DOHH2 (cell line): Measurements from ENCODE around the gene CFAP97D1.

Experiments
- H3F3A ChIP-seq: fragments of 200-600 bp; sonication (generic), shearing (Covaris generic); 2 replicates; pipeline ENCODE4 v1.6.0; 2016; ENCODE audit warnings: antibody characterized with exemption, mild to moderate bottlenecking; ENCODE audit not compliant: control insufficient read depth, insufficient read depth
- H3K27ac ChIP-seq: fragments of 200-600 bp; sonication (generic); 2 replicates; pipeline ENCODE4 v1.5.1; 2014; ENCODE audit warnings: low read depth, mild to moderate bottlenecking, low read length, moderate library complexity
- H3K27me3 ChIP-seq: fragments of 200-600 bp; sonication (generic); 2 replicates; pipeline ENCODE4 v1.6.1; 2014; ENCODE audit warnings: mild to moderate bottlenecking, low read length, mixed read lengths; ENCODE audit not compliant: control insufficient read depth
- H3K36me3 ChIP-seq: fragments of 200-600 bp; sonication (generic); 2 replicates; pipeline ENCODE4 v1.6.1; 2014; ENCODE audit warnings: mild to moderate bottlenecking, low read length, moderate library complexity, mixed read lengths; ENCODE audit not compliant: control insufficient read depth
- H3K4me1 ChIP-seq: fragments of 200-600 bp; sonication (generic); 2 replicates; pipeline ENCODE4 v1.6.1; 2014; ENCODE audit warnings: mild to moderate bottlenecking, low read length, mixed read lengths; ENCODE audit not compliant: control insufficient read depth
- H3K4me2 ChIP-seq: fragments of 200-600 bp; sonication (generic); 2 replicates; pipeline ENCODE4 v1.6.0; 2014; ENCODE audit warnings: mild to moderate bottlenecking, low read length, moderate library complexity
- H3K4me3 ChIP-seq: fragments of 200-600 bp; sonication (generic); 2 replicates; pipeline ENCODE4 v1.5.1; 2014; ENCODE audit warnings: mild to moderate bottlenecking, low read length, mixed read lengths
- H3K79me2 ChIP-seq: fragments of 200-600 bp; sonication (generic); 2 replicates; pipeline ENCODE4 v1.6.1; 2014; ENCODE audit warnings: mild to moderate bottlenecking, low read length, mixed read lengths; ENCODE audit not compliant: control insufficient read depth
- H3K9me2 ChIP-seq: fragments of 200-600 bp; sonication (generic); replicated peaks from 2 replicates; pipeline ENCODE4 v1.6.1; 2014; ENCODE audit warnings: mild to moderate bottlenecking, low read length, mixed read lengths; ENCODE audit not compliant: control insufficient read depth
- H3K9me3 ChIP-seq: fragments of 200-600 bp; sonication (generic); 2 replicates; pipeline ENCODE4 v1.6.1; 2014; ENCODE audit warnings: antibody characterized with exemption, low read length, mixed read lengths; ENCODE audit not compliant: control insufficient read depth, insufficient read depth
- H4K20me1 ChIP-seq: fragments of 200-600 bp; sonication (generic); 2 replicates; pipeline ENCODE4 v1.6.0; 2014; ENCODE audit warnings: low read depth, mild to moderate bottlenecking, antibody characterized with exemption, low read length, moderate library complexity; ENCODE audit not compliant: control insufficient read depth, insufficient read depth
- EZH2phosphoT487 ChIP-seq: fragments of 200-600 bp; sonication (generic); IDR thresholded peaks from 2 replicates; pipeline ENCODE4 v1.6.1; 2017; ENCODE audit warnings: borderline replicate concordance, mild to moderate bottlenecking, antibody characterized with exemption, low read length, moderate library complexity, mixed read lengths
- TF ChIP-seq, protein P1 (sequence below): fragments of 200-600 bp; sonication (generic); IDR thresholded peaks from one replicate; pipeline ENCODE4 v1.5.1; 2014; ENCODE audit warnings: antibody characterized with exemption, mild to moderate bottlenecking, low read depth, low read length; ENCODE audit not compliant: poor library complexity, severe bottlenecking

CFAP97D1 gene

DNA sequence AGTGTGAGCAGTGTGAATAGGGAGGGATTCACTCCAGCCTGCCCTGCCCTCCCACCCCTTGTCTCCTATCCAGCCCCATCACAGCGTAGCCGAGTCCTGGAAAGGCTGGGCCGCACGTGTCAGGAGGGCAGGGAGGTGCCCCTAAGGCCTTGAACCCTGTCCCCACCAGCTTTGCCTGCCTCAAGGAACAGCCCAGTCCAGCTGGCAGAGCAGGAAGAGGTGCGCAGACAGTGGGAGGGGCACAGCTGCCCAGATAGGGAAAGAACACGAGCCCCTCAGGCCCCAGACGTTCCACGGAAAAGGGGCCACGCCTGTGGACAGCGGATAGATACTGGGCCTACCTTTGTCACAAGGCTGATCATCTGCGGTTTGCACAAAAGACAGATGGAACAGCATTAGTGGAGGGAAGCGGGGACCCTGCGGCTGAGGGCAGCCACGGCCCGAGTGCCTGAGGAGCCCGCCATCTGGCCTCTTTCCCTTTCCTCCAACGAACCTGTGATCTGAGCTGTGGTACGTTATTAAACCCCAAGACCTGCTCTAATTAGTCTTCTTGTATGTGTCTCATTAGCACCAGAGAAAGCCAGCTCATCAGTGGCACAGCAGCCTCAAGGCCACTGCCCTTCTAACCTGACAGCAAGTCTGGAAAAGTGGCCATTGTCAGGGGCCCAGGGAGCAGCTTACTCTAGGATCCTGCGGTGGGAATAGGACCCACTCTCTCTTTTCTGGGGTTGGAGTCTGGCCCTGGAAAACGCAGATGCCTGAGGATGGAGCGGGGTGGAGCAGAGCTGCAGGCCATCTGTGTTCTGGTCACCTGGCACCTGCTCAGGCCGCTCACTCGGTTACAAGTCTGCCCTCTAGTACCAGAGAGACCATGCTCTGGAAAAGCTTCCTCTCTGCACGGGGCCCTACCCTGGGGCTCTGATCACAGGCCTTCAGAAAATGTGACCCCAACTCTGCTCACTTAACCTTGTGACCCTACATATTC lies 36.4 kb downstream of the CFAP97D1 start:
- Histone ChIP-seq H3K27ac (no peak overlapping the region), H3K79me2 (no peaks in the 10 kb centered on the region), H4K20me1 (no peaks in the 10 kb centered on the region), H3K4me2 (no peak overlapping the region), H3K4me3 (no peak overlapping the region), H3K4me1 (no peaks in the 10 kb centered on the region), H3K9me3 (no peaks in the 10 kb centered on the region), H3F3A (no peaks in the 10 kb centered on the region), H3K9me2 (no peaks in the 10 kb centered on the region), H3K27me3 (no peaks in the 10 kb centered on the region), H3K36me3 (no peaks in the 10 kb centered on the region)
- TF ChIP-seq, protein P1, sequence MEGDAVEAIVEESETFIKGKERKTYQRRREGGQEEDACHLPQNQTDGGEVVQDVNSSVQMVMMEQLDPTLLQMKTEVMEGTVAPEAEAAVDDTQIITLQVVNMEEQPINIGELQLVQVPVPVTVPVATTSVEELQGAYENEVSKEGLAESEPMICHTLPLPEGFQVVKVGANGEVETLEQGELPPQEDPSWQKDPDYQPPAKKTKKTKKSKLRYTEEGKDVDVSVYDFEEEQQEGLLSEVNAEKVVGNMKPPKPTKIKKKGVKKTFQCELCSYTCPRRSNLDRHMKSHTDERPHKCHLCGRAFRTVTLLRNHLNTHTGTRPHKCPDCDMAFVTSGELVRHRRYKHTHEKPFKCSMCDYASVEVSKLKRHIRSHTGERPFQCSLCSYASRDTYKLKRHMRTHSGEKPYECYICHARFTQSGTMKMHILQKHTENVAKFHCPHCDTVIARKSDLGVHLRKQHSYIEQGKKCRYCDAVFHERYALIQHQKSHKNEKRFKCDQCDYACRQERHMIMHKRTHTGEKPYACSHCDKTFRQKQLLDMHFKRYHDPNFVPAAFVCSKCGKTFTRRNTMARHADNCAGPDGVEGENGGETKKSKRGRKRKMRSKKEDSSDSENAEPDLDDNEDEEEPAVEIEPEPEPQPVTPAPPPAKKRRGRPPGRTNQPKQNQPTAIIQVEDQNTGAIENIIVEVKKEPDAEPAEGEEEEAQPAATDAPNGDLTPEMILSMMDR = no peak
- no peak for TF ChIP-seq EZH2phosphoT487

GRCh38 chr17:43817826-43818225 lies 37.6 kb downstream of the CFAP97D1 start:
- Histone ChIP-seq H3K4me1 (no peaks in the 10 kb centered on the region), H3K36me3 (no peaks in the 10 kb centered on the region), H3F3A (no peaks in the 10 kb centered on the region), H3K9me3 (no peaks in the 10 kb centered on the region), H3K4me3 (no peak overlapping the region), H3K27me3 (peaks cover 2% of the 10 kb centered on the region; the same call in 1 of the 2 replicates), H4K20me1 (no peaks in the 10 kb centered on the region), H3K4me2 (no peak overlapping the region), H3K9me2 (no peaks in the 10 kb centered on the region), H3K27ac (no peak overlapping the region), H3K79me2 (no peaks in the 10 kb centered on the region)
- no peak for TF ChIP-seq EZH2phosphoT487
- TF ChIP-seq, protein P1 = no peak

GRCh38 chr17:43818966-43819365 lies 38.7 kb downstream of the CFAP97D1 start:
- no peaks in the 10 kb centered on the region for H4K20me1 ChIP-seq
- H3K27me3 ChIP-seq = peaks cover 3% of the 10 kb centered on the region; the same call in 1 of the 2 replicates
- no peaks in the 10 kb centered on the region for H3K36me3 ChIP-seq
- H3K4me3 ChIP-seq = no peak overlapping the region
- no peaks in the 10 kb centered on the region for H3K9me3 ChIP-seq
- no peaks in the 10 kb centered on the region for H3K79me2 ChIP-seq
- no peaks in the 10 kb centered on the region for H3K9me2 ChIP-seq
- no peaks in the 10 kb centered on the region for H3K4me1 ChIP-seq
- H3K4me2 ChIP-seq = no peak overlapping the region
- H3K27ac ChIP-seq = no peak overlapping the region
- TF ChIP-seq, protein P1 = no peak
- TF ChIP-seq EZH2phosphoT487 = no peak
- no peaks in the 10 kb centered on the region for H3F3A ChIP-seq
